Type B pancreatic cell (in vitro differentiated cells): Measurements from ENCODE around the gene KAZN. TPM values are rescaled to one million over a fixed set of nuclear protein-coding genes. Genes with fewer than 3 reads are reported as not detected.
A peak's percentile ranks its signal among the peaks of the same experiment; 100 is the strongest.

Experiments used
- DNase-seq: peaks from one replicate; pipeline ENCODE4 v3.0.0; 2021; ENCODE audit warnings: mixed read lengths; ENCODE audit not compliant: unreplicated experiment; ENCODE audit errors: extremely low spot score
- H3K27ac Mint-ChIP-seq: 2 replicates; pipeline ENCODE4 v1.8.0; 2021; ENCODE audit warnings: mild to moderate bottlenecking, mixed read lengths
- H3K27me3 Mint-ChIP-seq: 2 replicates; pipeline ENCODE4 v1.8.0; 2021; ENCODE audit warnings: mixed read lengths
- H3K36me3 Mint-ChIP-seq: 2 replicates; pipeline ENCODE4 v1.8.0; 2021; ENCODE audit warnings: mixed read lengths
- H3K4me1 Mint-ChIP-seq: one replicate; pipeline ENCODE4 v1.8.0; 2021; ENCODE audit warnings: mixed read lengths; ENCODE audit not compliant: unreplicated experiment
- H3K4me3 Mint-ChIP-seq: 2 replicates; pipeline ENCODE4 v1.8.0; 2021; ENCODE audit warnings: mild to moderate bottlenecking, mixed read lengths
- H3K9me3 Mint-ChIP-seq: 2 replicates; pipeline ENCODE4 v1.8.0; 2021; ENCODE audit warnings: mixed read lengths
- CTCF ChIP-seq: fragments of 200-600 bp; sonication (generic); conservative IDR thresholded peaks from 2 replicates; pipeline ENCODE4 v1.5.0; 2021; ENCODE audit warnings: antibody characterized with exemption, mild to moderate bottlenecking
- total RNA-seq: library from RNA; stranded (reverse); gene quantifications from 2 replicates; pipeline ENCODE4 v1.2.1, GENCODE V29; 2021; ENCODE audit warnings: low replicate concordance

Gene KAZN
- total RNA-seq, 1 donor from 2014 or later, result 33.7 TPM

DNA sequence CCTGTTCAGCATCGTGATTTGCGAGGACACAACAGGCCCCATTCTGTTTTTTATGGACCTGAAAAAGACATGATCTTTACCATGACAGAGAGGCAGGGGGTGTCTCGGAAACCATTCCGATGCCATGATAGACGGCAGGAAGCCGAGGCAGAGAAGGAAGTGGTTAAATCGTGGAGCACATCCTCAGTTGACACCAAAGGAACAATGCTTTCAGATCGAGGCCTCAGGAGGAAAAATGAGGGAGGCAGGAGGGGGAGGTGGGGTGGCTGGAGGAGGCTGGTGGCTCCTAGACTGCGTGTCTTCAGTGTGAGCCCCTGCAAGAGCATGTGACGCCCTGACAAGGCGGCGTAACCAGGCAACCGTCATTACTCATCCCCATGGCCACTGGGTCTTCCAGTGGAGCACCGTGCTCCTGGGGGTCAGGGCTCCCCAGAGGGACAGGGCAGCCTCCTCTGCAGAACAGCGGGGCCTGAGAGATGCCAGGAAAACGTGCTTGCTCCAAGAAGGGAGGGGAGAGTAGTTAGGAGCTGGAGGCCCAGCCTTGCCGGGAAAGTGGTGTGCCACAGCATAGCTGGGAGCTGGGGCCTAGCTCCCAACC lies 382.2 kb downstream of the KAZN start:
- no peaks in the 10 kb centered on the region for H3K9me3 Mint-ChIP-seq
- H3K4me3 Mint-ChIP-seq, result peak overlapping the region; percentile 41
- no peak for TF ChIP-seq CTCF
- peaks cover 26% of the 10 kb centered on the region for H3K4me1 Mint-ChIP-seq
- no peak for DNase-seq
- H3K27ac Mint-ChIP-seq, result no peak overlapping the region
- H3K27me3 Mint-ChIP-seq, result no peaks in the 10 kb centered on the region
- H3K36me3 Mint-ChIP-seq, result peaks cover 3% of the 10 kb centered on the region

GRCh38 chr1:14982029-14982428 lies 383.5 kb downstream of the KAZN start:
- Mint-ChIP-seq H3K9me3 (no peaks in the 10 kb centered on the region), H3K4me1 (peaks cover 26% of the 10 kb centered on the region), H3K36me3 (peaks cover 3% of the 10 kb centered on the region), H3K4me3 (no peak overlapping the region), H3K27ac (no peak overlapping the region), H3K27me3 (no peaks in the 10 kb centered on the region)
- TF ChIP-seq CTCF, result no peak
- DNase-seq, result no peak

DNA sequence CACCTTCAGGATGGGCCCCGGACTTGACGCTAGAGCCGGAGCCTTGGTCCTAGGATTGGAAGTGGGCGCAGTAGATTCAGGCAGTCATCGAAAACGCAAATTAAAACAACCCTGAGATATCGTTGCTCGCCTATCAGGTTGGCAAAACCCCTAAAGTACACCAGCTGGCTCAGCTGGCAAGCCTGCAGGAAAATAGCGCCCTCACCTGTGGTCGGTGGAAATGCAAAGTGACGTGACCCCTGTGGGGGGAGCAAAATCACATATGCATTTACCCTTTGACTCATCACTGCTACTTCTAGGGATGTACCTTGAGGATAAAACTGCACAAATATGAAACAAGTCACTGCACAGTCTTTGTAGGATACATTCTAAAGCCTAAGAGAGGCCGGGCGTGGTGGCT lies 384.8 kb downstream of the KAZN start:
- H3K4me3 Mint-ChIP-seq, result no peak overlapping the region
- H3K36me3 Mint-ChIP-seq, result no peaks in the 10 kb centered on the region
- H3K27me3 Mint-ChIP-seq, result no peaks in the 10 kb centered on the region
- TF ChIP-seq CTCF, result no peak
- H3K9me3 Mint-ChIP-seq, result no peaks in the 10 kb centered on the region
- DNase-seq, result no peak
- H3K27ac Mint-ChIP-seq, result no peak overlapping the region
- H3K4me1 Mint-ChIP-seq, result peaks cover 31% of the 10 kb centered on the region

DNA sequence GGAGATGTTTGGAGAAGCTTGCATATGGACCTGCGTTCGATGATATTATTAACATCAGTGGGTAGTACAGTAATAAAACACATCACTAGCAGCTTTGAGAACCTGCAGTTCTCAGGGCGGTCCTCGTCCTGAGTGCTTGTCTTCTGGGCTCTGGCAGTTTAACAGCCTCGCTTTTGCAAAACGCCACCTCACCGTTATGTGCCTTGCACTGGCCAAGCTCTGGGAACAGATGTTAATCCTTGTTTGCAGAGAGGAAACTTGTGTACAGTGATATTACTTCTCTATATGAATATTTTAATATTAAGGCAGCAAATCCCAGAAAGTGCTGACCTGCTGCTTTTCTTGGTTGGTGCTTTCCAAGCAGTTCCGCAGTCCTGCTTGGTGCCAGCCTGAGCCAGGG lies 387.7 kb downstream of the KAZN start:
- H3K9me3 Mint-ChIP-seq, result no peaks in the 10 kb centered on the region
- no peaks in the 10 kb centered on the region for H3K27me3 Mint-ChIP-seq
- H3K4me3 Mint-ChIP-seq, result no peak overlapping the region
- peaks cover 22% of the 10 kb centered on the region for H3K4me1 Mint-ChIP-seq
- H3K36me3 Mint-ChIP-seq, result peaks cover 4% of the 10 kb centered on the region
- DNase-seq, result no peak
- H3K27ac Mint-ChIP-seq, result no peak overlapping the region
- no peak for TF ChIP-seq CTCF

DNA sequence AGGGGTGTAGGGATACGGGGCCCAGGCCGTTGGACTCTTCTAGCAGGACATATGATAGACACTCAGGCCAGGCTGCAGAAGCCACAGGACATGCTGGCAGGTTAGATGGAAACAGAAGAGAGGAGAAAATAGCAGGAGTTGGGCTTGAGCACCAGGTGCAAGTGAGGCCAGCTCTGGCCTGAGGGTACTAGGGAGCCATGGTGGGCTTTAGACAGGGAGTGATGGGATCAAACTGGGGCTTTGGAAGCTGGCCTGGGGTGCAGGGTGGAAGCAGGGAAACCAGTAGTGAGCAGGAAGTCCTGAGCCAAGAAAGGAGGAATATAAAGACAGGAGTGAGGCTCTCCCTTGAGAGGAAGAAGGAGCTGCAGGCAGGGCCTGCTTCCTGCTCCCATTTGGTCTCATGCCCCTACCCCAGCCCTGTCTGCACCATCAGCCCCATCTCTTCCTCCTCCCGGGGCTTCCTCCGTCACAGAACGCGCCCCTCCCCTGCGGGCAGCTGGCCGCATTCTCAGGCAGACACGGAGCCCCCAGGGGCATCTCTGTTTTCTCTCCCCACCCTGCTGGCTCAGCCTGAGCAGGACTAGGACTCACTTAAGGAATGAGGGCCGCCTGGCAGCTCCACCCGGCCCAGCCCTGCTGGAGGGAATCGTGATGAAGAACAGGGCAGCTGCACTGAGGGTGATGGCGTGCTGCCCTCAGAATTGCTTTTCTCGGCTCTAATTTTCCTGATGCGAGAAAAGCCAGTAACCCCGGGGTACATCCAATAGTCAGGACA lies 389.5 kb downstream of the KAZN start:
- Mint-ChIP-seq H3K27ac (peak overlapping the region; percentile 79), H3K4me3 (no peak overlapping the region), H3K27me3 (no peaks in the 10 kb centered on the region), H3K9me3 (no peaks in the 10 kb centered on the region), H3K36me3 (peaks cover 4% of the 10 kb centered on the region), H3K4me1 (peaks cover 17% of the 10 kb centered on the region)
- TF ChIP-seq CTCF, result no peak
- no peak for DNase-seq
